GM19025 (cell line): ENCODE results near the gene RPL37A.

Experiments used
- ATAC-seq: cut with Tn5 transposase; IDR thresholded peaks from one replicate; pipeline ENCODE4 v1.9.1; 2021; ENCODE audit warnings: mild to moderate bottlenecking, low read depth, moderate library complexity; ENCODE audit not compliant: unreplicated experiment

The RPL37A gene

DNA sequence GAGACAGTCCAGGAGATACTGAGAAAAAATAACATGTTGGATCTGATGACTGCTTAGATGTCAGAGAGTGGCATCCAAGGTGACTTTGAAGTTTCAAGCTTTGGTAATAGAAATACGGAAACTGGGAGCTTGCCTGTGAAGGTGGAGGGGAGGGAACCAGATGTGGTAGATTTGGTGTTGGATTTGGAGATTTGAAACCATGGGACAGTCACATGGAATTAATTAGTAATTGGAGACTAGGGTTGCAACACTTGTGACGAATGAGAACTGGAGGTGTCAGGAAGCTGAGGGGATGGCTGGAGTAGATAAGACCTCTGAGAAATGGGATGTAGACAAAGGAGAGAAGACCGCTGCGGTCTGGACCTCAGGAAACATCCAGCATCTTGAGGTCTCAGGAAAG is 46.7 kb downstream of the RPL37A start:
- ATAC-seq, result no peak

DNA sequence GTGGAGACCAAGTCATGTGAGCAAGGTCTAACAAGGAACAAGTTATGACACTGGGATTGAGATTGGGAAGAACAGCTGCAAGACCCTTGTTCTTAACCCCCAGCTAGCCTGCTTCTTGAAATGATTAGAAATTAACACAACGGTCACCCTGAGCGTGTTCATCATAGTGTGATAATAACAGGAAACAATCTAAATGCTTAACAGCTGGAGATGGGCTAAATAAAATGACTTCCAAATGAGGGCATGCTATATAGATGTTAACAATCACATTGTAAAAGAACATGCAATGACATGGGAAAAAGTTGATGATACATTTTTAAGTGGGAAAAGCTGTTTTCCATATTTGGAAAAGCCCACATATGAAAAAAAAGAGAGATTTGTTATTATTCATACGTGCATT is 47.6 kb downstream of the RPL37A start:
- no peak for ATAC-seq

DNA sequence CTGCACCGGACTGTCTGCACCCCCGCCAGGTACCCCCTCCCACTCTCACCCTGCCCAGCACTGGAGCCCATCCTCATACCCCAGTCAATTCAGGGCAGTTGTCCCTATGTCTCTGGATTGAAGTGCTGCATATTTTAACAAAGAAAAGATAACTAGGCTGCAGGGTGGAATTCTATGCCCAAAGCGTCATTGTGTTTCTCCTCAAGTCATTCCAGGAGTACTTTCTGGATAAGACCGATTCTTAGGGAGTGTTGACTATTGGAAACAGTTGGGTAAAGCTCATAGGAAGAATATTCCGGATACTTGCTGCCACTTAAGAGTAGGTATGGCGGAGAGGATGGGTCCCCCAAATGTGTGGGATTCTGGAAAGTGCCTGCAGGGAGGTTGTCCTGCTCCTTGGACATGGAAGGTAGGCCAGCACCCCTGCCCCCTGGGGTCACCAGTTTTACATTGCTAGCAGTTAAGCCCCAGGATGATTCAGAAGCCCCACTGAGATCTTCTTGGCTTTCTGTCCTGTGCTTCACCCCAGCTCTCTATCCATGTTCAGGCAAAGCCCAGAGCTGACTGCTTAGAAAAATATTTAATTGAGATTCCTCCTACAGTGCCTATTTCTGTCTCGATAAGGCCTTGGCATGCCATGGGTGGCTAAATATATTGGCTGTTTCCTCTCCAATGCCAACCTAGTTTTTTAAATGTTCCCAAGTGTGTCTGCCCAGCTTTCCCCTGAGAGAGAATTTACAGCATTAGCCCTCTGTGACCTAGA is 48.2 kb downstream of the RPL37A start:
- no peak for ATAC-seq

DNA sequence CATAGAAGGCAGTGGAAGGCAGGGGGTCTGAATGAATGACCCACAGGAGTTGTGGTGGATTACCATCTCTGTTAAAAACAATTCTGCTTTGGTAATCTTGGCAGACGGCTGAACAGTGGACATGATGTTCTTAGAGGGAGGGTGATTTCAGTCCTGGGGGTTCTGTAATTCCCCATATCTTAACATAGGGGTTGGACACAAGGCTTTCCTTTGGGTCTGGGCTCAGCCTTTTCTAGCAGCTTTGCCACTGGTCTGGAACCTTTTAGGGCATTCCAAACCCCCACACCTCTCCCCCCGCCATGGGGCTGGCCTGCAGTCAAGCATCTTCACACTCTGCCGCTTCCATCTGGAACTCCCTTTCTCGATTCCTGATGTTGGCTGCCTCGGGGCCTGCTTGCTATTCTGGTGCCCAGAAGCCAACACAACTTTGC is 50.3 kb downstream of the RPL37A start:
- no peak for ATAC-seq

DNA sequence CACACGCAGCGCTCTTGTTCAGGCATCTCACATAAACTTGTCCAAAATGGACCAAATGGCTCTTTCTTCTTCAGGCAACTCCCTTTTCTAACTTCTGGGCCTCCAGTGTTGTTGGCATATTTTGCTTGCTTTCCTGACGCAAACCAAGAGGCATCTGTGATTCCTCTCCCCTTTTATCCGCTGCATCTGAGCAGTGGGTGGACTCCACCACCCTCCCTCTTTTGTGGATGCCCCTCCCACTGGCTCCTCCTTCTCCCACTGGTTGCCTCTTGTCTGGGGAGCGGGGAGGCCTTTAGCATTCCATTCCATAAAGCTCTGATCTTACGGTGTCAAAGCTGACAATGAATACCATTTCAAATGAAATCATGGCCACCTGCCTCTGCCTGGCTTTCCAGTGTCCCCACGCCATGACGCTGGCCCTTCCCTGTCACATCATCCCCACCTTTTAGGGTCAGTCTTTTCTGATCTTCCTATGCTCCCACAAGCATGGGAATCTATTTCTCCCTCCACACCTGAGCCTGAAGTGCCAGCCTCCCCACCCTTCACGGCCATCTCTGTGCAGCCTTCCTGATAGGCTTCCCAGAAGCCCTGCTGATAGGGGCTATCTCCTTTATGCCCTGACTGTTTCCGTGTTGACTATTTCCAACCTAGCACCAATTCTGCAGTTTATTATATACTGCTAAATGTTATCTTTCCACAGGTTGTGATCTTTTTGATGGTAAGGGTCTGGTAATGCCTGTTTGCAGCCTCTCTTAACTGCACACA is 51.5 kb downstream of the RPL37A start:
- no peak for ATAC-seq

DNA sequence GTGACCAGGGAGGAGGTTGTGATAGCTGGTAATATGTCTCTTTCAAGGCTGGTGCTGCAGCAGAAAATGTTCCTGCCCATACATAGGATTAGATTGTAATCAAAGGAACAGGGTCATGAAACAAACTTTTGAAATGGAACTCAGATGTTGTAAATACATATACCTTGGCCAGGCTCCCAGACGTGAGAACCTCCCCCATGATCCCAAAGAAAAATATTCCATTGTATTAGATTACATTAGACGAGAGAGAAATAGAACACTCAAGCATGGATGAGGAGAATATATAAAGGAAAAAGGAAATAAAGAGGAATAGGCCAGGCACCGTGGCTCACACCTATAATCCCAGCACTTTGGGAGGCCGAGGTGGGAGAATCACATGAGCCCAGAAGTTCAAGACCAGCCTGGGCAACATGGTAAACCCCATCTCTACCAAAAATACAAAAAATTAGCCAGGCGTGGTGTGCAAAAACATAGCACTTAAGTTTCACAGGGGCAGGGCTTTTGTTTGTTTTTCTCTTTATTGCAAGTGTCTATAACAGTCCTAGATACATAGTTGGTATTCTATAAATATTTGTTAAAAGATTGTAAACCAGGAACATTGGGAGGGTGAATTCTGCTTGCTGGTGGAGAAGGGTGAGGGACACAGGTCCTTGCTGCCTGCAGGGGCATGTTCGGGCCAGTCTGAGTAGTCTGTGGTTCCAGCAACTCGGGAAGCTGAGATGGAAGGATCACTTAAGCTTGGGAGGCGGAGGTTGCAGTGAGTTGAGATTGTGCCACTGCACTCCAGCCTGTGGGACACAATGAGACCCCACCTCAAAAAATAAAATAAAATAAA is 52.8 kb downstream of the RPL37A start:
- ATAC-seq, result no peak

DNA sequence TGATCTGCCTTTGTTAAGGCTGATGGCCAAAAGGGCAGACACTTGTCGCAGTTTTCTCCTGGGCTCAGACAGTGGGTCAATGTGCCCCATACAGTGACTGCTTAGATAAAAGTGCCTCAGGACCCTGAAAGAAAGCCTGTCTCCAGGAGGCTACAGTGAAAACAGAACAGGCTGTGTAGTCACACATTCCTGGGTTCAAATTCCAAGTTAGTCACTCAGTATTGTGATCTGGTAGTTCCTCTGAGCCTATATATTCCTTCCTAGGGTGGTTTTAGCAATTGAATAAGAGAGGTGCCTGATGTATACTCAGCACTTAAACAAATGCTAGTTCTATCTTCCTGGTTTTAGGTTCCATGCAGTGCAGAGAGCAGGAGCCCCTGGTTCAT is 54.4 kb downstream of the RPL37A start:
- ATAC-seq, result no peak
